ENCODE data around the gene AMN1. TPM values are rescaled to one million over a fixed set of nuclear protein-coding genes. Genes with fewer than 3 reads are reported as not detected.

AMN1 gene
- total RNA-seq, 1 donor from 2014 or later: 9.9 TPM

GRCh38 chr12:31669020-31669419 lies 59.8 kb downstream of the AMN1 start:
- no peak for TF ChIP-seq CTCF (IDR thresholded peaks at IDR 0.05)
- H3K27me3 ChIP-seq: no peaks in the 10 kb centered on the region
- no peak overlapping the region for H3K27ac ChIP-seq
- no peak overlapping the region for H3K4me3 ChIP-seq
- peaks cover 4% of the 10 kb centered on the region for H3K36me3 ChIP-seq
- peaks cover 10% of the 10 kb centered on the region for H3K9me3 ChIP-seq
- ATAC-seq (no peak), DNase-seq (no peak)
- no peaks in the 10 kb centered on the region for H3K4me1 ChIP-seq
- intact Hi-C loops (cut with DNase I): no loop called here

- intact Hi-C loops (cut with DNase I): no loop called here
- H3K27ac ChIP-seq: no peak overlapping the region
- ATAC-seq (no peak), DNase-seq (no peak)
- no peaks in the 10 kb centered on the region for H3K27me3 ChIP-seq
- peaks cover 2% of the 10 kb centered on the region for H3K9me3 ChIP-seq
- no peaks in the 10 kb centered on the region for H3K36me3 ChIP-seq
- H3K4me3 ChIP-seq: no peak overlapping the region
- no peak for TF ChIP-seq CTCF (IDR thresholded peaks at IDR 0.05)
- H3K4me1 ChIP-seq: no peaks in the 10 kb centered on the region
These were observed 64.8 kb downstream of the AMN1 start for GRCh38 chr12:31664038-31664437.

DNA sequence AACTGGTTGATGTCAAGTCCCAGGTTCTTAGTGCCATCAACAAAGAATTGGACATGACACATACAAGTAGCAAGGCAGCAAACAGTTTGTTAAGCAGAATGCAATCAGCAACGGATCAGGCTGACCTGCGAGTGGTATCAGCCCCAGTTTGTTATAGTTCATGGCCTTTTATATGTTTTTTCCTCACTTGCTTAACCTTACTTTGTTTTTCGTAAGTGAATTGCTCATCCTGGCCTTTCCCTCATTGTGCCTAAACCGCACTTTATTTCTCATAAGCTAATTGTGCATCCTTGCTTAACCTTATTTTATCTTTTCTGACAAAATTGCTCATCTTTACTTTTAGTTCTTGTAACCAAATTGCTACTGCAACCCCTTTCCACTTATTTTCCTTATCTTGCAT lies 65.2 kb downstream of the AMN1 start:
- H3K9me3 ChIP-seq: no peaks in the 10 kb centered on the region

DNA sequence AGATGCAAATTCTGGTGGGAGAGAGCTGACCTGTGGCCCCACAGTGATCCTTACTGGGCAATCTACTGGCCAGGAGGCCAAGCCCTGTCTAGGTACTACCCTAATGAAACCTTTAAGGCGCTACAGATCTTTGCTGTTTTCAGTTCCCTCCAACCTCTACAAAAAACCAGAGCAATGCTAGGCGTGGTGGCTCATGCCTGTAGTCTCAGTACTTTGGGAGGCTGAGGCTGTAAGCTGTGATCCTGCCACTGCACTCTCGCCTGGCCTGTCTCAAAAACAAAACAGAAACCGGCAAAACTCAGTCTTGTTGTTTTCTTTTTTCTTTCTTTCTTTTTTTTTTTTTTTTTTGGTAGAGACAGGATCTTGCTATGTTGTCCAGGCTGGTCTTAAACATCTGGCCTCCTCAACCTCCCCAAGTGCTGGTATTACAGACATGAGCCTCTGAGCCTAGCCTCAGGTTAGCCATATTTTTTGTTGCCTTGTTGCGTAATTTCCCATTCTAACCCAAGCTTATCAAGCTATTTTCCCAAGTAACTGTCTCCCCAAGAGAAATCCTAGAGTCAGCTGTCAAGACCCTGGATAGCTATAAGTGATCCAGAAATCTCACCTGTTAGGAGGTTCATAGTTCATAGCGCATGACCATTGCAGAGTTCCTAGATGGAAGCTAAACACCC lies 66.5 kb downstream of the AMN1 start:
- ATAC-seq: no peak
- intact Hi-C loops (cut with DNase I): no loop called here
- DNase-seq: no peak
- no peaks in the 10 kb centered on the region for H3K9me3 ChIP-seq
- H3K36me3 ChIP-seq: no peaks in the 10 kb centered on the region
- no peaks in the 10 kb centered on the region for H3K27me3 ChIP-seq
- H3K27ac ChIP-seq: no peak overlapping the region
- H3K4me3 ChIP-seq: no peak overlapping the region
- TF ChIP-seq CTCF (IDR thresholded peaks at IDR 0.05): no peak
- H3K4me1 ChIP-seq: peaks cover 3% of the 10 kb centered on the region

More for the DNA sequence above, 65.2 kb downstream of the AMN1 start:
- Histone ChIP-seq H3K36me3 (no peaks in the 10 kb centered on the region), H3K4me3 (no peak overlapping the region), H3K27ac (no peak overlapping the region), H3K4me1 (peaks cover 1% of the 10 kb centered on the region), H3K27me3 (no peaks in the 10 kb centered on the region)
- DNase-seq (no peak), ATAC-seq (no peak)
- intact Hi-C loops (cut with DNase I): no loop called here
- no peak for TF ChIP-seq CTCF (IDR thresholded peaks at IDR 0.05)

GRCh38 chr12:31659087-31659942 lies 69.5 kb downstream of the AMN1 start, which contains the start of gene ETFBKMT:
Gene ETFBKMT, plus strand, starts transcription at chr12:31659688. Its CDS starts 2,266 bp downstream, at chr12:31661954.
- ATAC-seq: peak; percentile 97
- DNase-seq: peak; percentile 92
- Histone ChIP-seq H3K9me3 (no peaks in the 10 kb centered on the region), H3K4me3 (peak within 1 kb of the TSS; percentile 94), H3K36me3 (no peaks in the 10 kb centered on the region), H3K27me3 (no peaks in the 10 kb centered on the region), H3K27ac (peak within 1 kb of the TSS; percentile 96), H3K4me1 (peaks cover 3% of the 10 kb centered on the region)
- intact Hi-C loops (cut with DNase I): no loop called here
- TF ChIP-seq CTCF (IDR thresholded peaks at IDR 0.05): peak; percentile 44

Measured in upper lobe of right lung (tissue), 1 donor.